Measurements from ENCODE around the gene C1QL4. TPM values are rescaled to one million over a fixed set of nuclear protein-coding genes. Genes with fewer than 3 reads are reported as not detected.
A peak's percentile ranks its signal among the peaks of the same experiment; 100 is the strongest.
"Not testable (repeated sequence)": the region's sequence is repeated elsewhere in the genome, so short reads cannot be mapped to it uniquely, and the experiment has no call there.

C1QL4 gene
- total RNA-seq, 2 donors from 2014 or later = not detected

GRCh38 chr12:49317118-49317517, 19.9 kb downstream of the C1QL4 start:
- H3K27ac Mint-ChIP-seq; H3K27me3 Mint-ChIP-seq; ATAC-seq (replicated peaks); H3K9me3 Mint-ChIP-seq; H3K36me3 Mint-ChIP-seq (ENCODE audit: low read depth); H3K4me1 Mint-ChIP-seq; H3K4me3 Mint-ChIP-seq: not testable (repeated sequence)

- Mint-ChIP-seq H3K27me3 (peaks cover 7% of the 10 kb centered on the region), H3K4me1 (no peaks in the 10 kb centered on the region), H3K36me3 (ENCODE audit: low read depth) (no peaks in the 10 kb centered on the region), H3K9me3 (no peaks in the 10 kb centered on the region), H3K4me3 (no peak overlapping the region), H3K27ac (no peak overlapping the region)
- ATAC-seq (replicated peaks) = no peak
Measured at GRCh38 chr12:49314811-49315210, 22.2 kb downstream of the C1QL4 start.

- ATAC-seq (replicated peaks); H3K9me3 Mint-ChIP-seq; H3K4me3 Mint-ChIP-seq; H3K36me3 Mint-ChIP-seq (ENCODE audit: low read depth); H3K27ac Mint-ChIP-seq; H3K4me1 Mint-ChIP-seq: not testable (repeated sequence)
- peaks cover 24% of the 10 kb centered on the region for H3K27me3 Mint-ChIP-seq
Measured at GRCh38 chr12:49310451-49311000, 26.5 kb downstream of the C1QL4 start.

GRCh38 chr12:49309386-49309785, 27.6 kb downstream of the C1QL4 start:
- H3K27ac Mint-ChIP-seq = no peak overlapping the region
- H3K27me3 Mint-ChIP-seq = peaks cover 28% of the 10 kb centered on the region
- no peaks in the 10 kb centered on the region for H3K36me3 Mint-ChIP-seq (ENCODE audit: low read depth)
- no peaks in the 10 kb centered on the region for H3K4me1 Mint-ChIP-seq
- H3K4me3 Mint-ChIP-seq = no peak overlapping the region
- no peak for ATAC-seq (replicated peaks)
- H3K9me3 Mint-ChIP-seq = no peaks in the 10 kb centered on the region

- Mint-ChIP-seq H3K9me3 (no peaks in the 10 kb centered on the region), H3K36me3 (ENCODE audit: low read depth) (no peaks in the 10 kb centered on the region), H3K4me1 (peaks cover 6% of the 10 kb centered on the region), H3K4me3 (no peak overlapping the region), H3K27me3 (peaks cover 38% of the 10 kb centered on the region), H3K27ac (no peak overlapping the region)
- no peak for ATAC-seq (replicated peaks)
Measured at GRCh38 chr12:49305762-49306510, 31.1 kb downstream of the C1QL4 start.

GRCh38 chr12:49304161-49304560, 32.8 kb downstream of the C1QL4 start:
- no peaks in the 10 kb centered on the region for H3K9me3 Mint-ChIP-seq
- H3K4me1 Mint-ChIP-seq = peaks cover 6% of the 10 kb centered on the region
- no peak overlapping the region for H3K27ac Mint-ChIP-seq
- ATAC-seq (replicated peaks) = no peak
- no peaks in the 10 kb centered on the region for H3K36me3 Mint-ChIP-seq (ENCODE audit: low read depth)
- peaks cover 33% of the 10 kb centered on the region for H3K27me3 Mint-ChIP-seq
- H3K4me3 Mint-ChIP-seq = no peak overlapping the region

- Mint-ChIP-seq H3K4me1 (peaks cover 6% of the 10 kb centered on the region), H3K27me3 (peaks cover 39% of the 10 kb centered on the region), H3K27ac (peak overlapping the region; percentile 63), H3K9me3 (no peaks in the 10 kb centered on the region), H3K36me3 (ENCODE audit: low read depth) (no peaks in the 10 kb centered on the region), H3K4me3 (peak overlapping the region; percentile 40)
- peak; percentile 85 for ATAC-seq (replicated peaks)
Measured at GRCh38 chr12:49301760-49302159, 35.2 kb downstream of the C1QL4 start.

GRCh38 chr12:49298160-49298559, 38.8 kb downstream of the C1QL4 start:
- Mint-ChIP-seq H3K27me3 (peaks cover 36% of the 10 kb centered on the region), H3K9me3 (no peaks in the 10 kb centered on the region), H3K4me3 (peak overlapping the region; percentile 51), H3K4me1 (peaks cover 6% of the 10 kb centered on the region), H3K36me3 (ENCODE audit: low read depth) (no peaks in the 10 kb centered on the region), H3K27ac (no peak overlapping the region)
- ATAC-seq (replicated peaks) = no peak

- H3K4me1 Mint-ChIP-seq = peaks cover 6% of the 10 kb centered on the region
- H3K9me3 Mint-ChIP-seq = no peaks in the 10 kb centered on the region
- no peak for ATAC-seq (replicated peaks)
- H3K4me3 Mint-ChIP-seq = peak overlapping the region; percentile 51
- no peaks in the 10 kb centered on the region for H3K36me3 Mint-ChIP-seq (ENCODE audit: low read depth)
- H3K27ac Mint-ChIP-seq = no peak overlapping the region
- peaks cover 32% of the 10 kb centered on the region for H3K27me3 Mint-ChIP-seq
Measured at GRCh38 chr12:49297695-49298060, 39.3 kb downstream of the C1QL4 start.

GRCh38 chr12:49296836-49297694, 39.9 kb downstream of the C1QL4 start:
- Mint-ChIP-seq H3K9me3 (no peaks in the 10 kb centered on the region), H3K4me3 (peak overlapping the region; percentile 51), H3K27ac (no peak overlapping the region), H3K36me3 (ENCODE audit: low read depth) (no peaks in the 10 kb centered on the region), H3K27me3 (peaks cover 30% of the 10 kb centered on the region), H3K4me1 (peaks cover 5% of the 10 kb centered on the region)
- ATAC-seq (replicated peaks) = peak; percentile 58

GRCh38 chr12:49296034-49296835, 40.8 kb downstream of the C1QL4 start:
- no peaks in the 10 kb centered on the region for H3K4me1 Mint-ChIP-seq
- H3K27ac Mint-ChIP-seq = no peak overlapping the region
- H3K9me3 Mint-ChIP-seq = no peaks in the 10 kb centered on the region
- H3K27me3 Mint-ChIP-seq = peaks cover 29% of the 10 kb centered on the region
- ATAC-seq (replicated peaks) = peak; percentile 75
- H3K36me3 Mint-ChIP-seq (ENCODE audit: low read depth) = no peaks in the 10 kb centered on the region
- peak overlapping the region; percentile 51 for H3K4me3 Mint-ChIP-seq

GRCh38 chr12:49295082-49295936, 41.7 kb downstream of the C1QL4 start, which contains the start of gene PRPH:
TSS of gene PRPH (plus strand) at chr12:49295147. CDS start at chr12:49295201, 54 bp downstream.
- H3K9me3 Mint-ChIP-seq = no peaks in the 10 kb centered on the region
- H3K4me1 Mint-ChIP-seq = no peaks in the 10 kb centered on the region
- H3K4me3 Mint-ChIP-seq = no peak within 1 kb of the TSS
- H3K27me3 Mint-ChIP-seq = peaks cover 26% of the 10 kb centered on the region
- ATAC-seq (replicated peaks) = no peak
- H3K36me3 Mint-ChIP-seq (ENCODE audit: low read depth) = no peaks in the 10 kb centered on the region
- no peak within 1 kb of the TSS for H3K27ac Mint-ChIP-seq

GRCh38 chr12:49294804-49295081, 42.2 kb downstream of the C1QL4 start:
- H3K4me1 Mint-ChIP-seq = no peaks in the 10 kb centered on the region
- H3K9me3 Mint-ChIP-seq = no peaks in the 10 kb centered on the region
- H3K27me3 Mint-ChIP-seq = peaks cover 26% of the 10 kb centered on the region
- H3K27ac Mint-ChIP-seq = no peak overlapping the region
- no peaks in the 10 kb centered on the region for H3K36me3 Mint-ChIP-seq (ENCODE audit: low read depth)
- no peak for ATAC-seq (replicated peaks)
- no peak overlapping the region for H3K4me3 Mint-ChIP-seq

All from activated T-helper 17 cell treated with anti-CD3 and anti-CD28 coated beads, Interleukin-2, amount 50 U/mL, for 72 hours (primary cell).